ENCODE measurements around the gene KANSL3.
"Not testable (repeated sequence)": the region's sequence is repeated elsewhere in the genome, so short reads cannot be mapped to it uniquely, and the experiment has no call there.

The KANSL3 gene

GRCh38 chr2:96557421-96557820 lies 80.7 kb downstream of the KANSL3 start:
- DNase-seq (ENCODE audit: low read depth in 3 of 3): not testable (repeated sequence)

DNA sequence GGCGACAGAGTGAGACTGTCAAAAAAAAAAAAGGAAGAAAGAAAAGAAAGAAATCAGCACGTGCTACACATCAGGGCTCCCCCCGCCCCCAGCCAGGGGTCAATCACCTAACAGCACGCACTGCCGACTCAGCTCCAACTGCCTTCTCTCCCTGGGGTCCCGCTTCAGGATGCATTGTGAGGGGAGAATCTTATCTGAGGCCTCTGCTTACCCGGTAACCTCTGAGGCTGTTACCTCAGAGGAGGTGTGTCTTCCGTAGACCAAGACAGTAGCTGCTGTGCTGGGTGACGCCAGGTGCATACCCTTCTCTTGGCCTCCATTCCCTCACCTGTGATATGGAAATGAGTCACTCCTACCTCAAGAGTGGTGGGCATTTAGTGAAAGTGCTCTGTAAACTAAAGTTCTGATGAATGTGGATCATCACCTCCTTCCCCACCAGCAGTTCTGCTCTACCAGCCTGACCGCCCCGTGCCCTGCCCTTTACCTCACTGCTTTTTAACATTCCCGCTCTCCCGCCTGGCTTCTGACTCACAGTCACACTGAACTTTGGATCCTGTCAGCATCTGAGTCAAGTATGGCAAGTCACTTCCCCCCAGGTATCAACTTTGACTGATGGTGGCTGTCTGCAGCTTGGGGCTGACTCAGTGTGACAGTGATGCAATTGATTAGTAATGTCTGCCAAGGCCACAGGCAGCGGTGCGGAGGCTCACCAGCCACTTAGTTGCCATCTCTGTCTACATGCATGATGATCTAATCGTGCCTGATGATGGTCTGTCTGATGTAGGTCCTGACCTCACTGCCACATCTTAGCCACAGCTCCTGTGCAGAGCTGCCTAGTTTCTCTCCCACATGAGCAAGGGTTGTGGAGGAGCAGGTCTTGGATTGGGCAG lies 81.4 kb downstream of the KANSL3 start:
- peak in 2 of 3 donors; percentile 42 to 74 for DNase-seq (ENCODE audit: low read depth in 3 of 3)

- no peak for DNase-seq (ENCODE audit: low read depth in 3 of 3)
Observed at GRCh38 chr2:96555146-96555610, 82.9 kb downstream of the KANSL3 start.

DNA sequence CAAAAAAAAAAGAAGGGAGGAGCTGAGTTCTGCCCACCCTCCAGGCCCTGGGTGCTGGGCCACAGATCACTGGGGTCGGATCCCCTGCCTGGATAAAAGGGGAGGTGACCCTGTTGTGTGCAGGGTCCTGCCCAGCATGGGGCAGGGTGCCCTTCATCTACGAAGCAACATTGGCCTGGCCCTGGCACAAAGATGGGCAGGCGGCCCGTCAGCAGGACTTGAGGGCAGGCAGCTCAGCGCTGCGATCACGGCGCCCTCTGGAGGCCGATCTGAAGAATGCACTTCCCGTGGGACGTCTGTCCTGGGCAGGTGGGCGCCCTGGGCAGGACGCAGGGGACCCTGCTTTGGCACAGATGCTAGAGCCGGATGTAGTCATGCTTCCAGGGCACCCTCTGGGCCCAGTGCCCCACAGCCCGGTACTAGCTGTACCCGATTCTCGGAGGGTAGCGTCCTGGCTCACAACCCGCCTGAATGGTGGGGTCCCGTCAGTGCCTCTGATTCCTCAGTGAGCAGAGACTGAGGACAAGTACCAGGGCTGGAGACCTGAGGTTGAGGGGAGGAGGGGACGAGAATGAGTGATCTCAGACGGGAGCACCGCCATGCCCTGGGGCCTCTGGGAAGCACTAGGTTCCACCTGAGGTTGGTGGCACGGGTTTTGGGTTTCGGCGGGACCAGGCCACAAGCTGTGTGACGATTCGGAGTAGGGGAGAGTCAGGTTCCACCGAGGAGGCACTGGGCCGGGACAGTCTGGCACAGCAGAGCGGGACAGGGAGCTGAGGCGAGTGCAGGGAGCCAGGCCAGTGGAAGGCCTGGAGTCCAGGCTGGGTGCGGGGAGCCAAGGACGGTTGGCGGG lies 83.6 kb downstream of the KANSL3 start:
- DNase-seq (ENCODE audit: low read depth in 3 of 3): no peak

- not testable (repeated sequence) for DNase-seq (ENCODE audit: low read depth in 3 of 3)
Observed at GRCh38 chr2:96553957-96554292, 84.2 kb downstream of the KANSL3 start.

DNA sequence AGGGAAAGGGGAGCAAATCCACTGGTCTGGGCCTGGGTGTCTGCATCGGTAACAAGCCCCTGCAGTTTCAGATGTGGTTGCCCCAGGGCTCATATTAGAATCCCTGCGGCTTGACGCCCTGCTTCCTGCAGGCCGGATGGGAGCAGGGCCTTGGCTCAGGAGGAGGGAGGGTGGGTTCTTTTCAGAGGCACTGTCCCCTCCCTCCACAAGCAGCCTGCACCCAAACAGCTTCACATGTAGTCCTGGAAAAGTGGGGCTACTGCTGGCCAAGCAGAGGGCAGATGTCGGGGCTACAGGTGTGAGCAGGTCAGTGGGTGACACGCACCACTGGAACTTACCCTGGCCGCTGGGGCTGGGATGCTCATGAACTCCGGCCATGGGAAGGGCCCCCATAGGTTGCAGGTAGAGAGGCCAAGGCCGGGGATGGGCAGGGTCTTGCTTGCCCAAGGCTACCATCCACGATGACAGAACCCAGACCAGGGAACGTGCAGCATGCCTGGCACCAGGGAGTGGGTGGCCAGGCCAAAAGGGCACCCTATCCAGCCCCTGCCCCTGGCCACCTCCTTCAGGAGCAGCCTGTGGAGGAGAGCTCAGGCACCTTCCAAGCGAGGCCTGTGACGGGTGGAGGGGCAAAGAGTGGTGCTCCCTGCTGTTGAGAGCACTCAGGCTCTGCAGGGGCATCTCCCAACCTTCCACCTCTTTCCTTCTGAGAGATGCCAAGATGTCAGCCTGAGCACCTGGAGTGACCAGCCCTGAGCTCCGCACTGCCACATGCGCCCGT lies 84.7 kb downstream of the KANSL3 start:
- DNase-seq (ENCODE audit: low read depth in 3 of 3): no peak

DNA sequence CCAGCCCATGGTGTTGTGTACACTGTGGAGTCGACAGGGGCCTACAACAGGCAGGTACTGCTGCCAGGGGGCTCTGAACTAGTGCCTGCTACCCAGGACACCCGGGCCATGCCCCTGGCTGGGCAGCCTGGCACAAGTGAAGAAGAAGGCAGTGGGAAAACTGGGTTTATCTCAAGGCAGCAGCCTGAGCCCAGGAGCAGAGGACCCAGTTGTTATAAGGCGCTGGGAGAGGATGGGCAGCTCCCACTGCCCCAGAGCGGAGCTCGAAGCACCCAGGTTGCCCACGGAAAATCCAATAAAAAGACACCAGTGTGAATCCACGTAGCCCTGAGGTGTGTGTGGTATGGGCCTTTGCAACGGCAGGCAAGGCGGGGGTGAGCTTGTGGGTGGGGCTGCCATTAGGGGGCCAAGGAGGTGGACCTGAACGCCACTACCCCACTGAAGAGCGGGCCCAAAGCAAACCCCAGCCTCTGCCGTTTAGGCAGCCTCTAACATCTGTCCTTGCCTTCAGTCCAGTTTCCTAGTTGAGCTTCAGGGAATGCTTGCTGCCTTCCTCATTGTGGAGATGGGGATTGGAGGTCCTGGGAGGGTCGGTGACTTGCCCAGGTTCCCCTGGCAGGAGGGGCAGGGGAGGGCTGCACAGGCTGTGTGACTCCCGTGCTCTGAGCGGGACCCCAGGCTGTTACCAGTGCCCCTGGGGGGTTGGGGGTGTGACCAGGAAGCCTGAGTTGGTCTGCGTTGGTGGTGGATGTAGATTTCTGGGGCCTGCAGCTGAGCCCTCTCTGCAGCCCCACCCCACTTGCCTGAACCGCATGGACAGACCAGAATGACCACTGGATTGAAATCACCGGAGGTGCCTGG lies 85.6 kb downstream of the KANSL3 start:
- no peak for DNase-seq (ENCODE audit: low read depth in 3 of 3)

DNA sequence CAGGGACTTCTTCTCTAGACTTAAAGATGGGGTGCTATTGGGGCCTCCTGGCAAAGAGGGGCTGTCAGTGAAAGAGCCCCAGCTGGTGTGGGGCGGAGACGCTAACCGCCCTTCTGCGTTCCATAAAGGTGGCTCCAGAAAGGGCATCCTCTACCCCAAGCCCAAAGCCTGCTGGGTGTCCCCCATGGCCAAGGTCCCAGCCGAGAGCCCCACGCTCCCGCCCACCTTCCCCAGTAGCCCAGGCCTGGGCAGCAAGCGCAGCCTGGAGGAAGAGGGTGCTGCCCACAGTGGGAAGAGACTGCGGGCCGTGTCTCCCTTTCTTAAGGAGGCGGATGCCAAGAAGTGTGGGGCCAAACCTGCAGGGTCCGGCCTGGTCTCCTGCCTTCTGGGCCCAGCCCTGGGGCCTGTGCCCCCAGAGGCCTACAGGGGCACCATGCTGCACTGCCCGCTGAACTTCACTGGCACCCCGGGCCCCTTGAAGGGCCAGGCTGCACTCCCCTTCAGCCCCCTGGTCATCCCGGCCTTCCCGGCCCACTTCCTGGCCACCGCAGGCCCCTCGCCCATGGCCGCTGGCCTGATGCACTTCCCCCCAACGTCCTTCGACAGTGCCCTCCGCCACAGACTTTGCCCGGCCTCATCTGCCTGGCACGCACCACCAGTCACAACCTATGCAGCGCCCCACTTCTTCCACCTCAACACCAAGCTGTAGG lies 86.4 kb downstream of the KANSL3 start:
- DNase-seq (ENCODE audit: low read depth in 3 of 3): no peak

DNA sequence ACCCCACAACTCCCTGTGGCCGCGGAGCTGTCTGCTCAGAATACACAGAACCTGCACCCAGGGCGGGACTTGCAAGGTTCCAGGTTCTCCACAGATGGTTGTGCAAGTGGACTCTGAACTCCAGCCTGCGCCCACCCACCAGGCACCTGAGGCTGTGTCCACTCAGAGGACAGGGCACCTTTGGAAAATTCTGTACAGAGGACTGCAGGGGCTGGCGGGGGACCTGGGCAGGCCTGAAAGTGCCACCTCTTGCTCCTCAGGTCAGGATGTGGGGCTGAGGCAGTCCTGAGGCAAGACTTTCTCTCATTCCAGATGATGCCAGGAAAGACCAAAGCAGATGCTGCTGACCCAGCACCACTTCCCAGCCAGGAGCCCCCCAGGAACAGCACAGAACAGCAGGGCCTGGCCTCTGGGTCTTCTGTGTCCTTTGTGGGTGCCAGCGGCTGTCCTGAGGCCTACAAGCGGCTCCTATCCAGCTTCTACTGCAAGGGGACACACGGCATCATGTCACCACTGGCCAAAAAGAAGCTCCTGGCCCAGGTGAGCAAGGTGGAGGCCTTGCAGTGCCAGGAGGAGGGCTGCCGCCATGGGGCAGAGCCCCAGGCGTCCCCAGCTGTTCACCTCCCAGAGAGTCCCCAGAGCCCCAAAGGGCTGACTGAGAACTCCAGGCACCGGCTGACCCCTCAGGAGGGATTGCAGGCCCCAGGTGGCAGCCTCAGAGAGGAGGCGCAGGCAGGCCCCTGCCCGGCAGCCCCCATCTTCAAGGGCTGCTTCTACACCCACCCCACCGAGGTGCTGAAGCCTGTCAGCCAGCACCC lies 87.1 kb downstream of the KANSL3 start:
- DNase-seq (ENCODE audit: low read depth in 3 of 3): no peak

DNA sequence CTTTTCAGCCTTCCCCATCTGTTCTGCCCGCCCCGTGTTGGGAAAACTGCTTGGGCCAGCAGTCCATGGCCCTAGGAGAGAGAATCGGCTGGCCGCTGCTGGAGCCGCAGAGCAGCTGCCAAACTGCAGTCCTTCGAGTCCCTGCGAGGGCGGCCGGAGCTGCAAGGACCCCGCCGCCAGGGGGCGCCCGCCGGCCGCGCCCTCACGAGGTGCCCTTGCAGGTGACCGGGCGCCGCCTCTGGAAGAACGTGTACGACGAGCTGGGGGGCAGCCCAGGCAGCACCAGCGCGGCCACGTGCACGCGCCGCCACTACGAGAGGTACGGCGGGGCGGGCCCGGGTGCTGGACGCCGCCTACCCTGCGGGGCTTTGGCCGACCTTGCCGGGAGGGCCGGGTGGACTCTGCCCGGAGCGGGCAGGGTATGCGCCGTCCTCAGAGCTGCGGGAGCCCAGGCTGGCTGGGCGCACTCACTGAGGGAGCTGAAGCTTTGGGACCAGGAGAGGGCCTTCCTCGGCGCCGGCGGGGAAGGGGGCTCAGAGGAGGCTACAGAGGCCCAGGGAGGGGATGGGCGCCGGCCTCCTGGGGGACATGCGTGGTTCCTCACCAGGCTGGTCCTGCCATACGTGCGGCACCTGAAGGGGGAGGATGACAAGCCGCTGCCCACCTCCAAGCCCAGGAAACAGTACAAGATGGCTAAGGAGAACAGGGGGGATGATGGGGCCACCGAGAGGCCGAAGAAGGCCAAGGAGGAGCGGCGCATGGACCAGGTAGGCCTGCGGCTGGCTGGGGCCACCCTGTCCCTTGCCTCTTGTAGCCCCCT lies 87.9 kb downstream of the KANSL3 start:
- no peak for DNase-seq (ENCODE audit: low read depth in 3 of 3)

GRCh38 chr2:96549466-96549785 lies 88.7 kb downstream of the KANSL3 start:
- no peak for DNase-seq (ENCODE audit: low read depth in 3 of 3)

DNA sequence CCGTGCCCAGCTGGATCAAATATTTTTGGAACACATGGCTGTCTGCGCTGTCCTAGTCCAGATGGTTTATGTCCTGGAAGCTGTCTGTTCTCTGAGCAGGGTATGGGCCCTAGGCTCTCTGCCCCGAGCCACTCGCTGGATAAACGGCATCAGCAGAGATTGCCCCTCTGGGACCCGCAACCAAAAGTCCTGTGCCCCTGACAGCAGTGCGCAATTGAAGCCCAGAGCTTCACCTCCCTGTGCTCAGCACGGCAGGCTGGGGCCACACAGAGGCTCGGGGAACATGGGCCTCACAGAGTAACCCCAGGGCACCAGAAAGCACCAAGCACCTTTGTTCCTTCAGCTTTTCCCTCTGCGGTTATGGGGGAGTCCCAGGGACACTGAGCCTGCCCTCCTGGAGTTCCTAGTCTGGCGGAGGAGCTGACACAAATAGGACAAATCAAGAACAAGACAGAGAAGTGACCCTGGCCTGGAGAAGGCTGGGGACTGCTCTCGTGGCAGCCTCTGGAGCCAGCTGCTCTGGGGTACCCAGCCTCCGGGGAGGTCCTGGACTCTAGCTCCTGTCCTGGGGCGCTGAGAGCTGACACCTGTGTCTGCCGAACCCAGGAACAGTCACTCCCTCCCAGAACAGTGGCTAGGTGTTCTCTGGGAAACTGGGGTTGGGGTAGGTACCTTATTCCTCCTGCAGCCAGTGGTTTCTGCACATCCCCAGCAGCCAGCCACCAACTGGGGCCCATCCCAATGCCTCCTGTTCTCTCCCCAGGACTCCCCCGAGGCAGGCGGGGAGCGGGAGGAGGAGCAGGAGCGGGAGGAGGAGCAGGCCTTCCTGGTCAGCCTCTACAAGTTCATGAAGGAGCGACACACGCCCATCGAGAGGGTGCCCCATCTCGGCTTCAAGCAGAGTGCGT lies 89.3 kb downstream of the KANSL3 start:
- DNase-seq (ENCODE audit: low read depth in 3 of 3): no peak

GRCh38 chr2:96547731-96548171 lies 90.4 kb downstream of the KANSL3 start:
- DNase-seq (ENCODE audit: low read depth in 3 of 3): no peak

DNA sequence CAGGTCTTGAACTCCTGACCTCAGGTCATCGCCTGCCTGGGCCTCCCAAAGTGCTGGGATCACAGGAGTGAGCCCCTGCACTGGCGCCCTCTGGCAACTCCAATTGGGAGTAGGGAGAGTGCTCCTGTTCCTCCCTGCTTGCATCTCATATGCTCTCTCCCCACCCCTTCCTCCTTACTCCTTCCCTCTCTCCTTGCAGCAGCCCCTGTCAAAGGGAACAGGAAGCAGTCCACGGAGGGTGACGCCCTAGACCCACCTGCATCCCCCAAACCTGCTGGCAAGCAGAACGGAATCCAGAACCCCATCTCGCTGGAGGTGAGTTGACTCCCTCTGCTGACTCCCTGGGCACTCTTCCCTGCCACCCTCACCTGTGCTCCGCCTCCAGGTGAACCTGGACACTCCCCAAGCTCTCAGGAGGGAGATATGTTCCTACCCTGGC lies 90.9 kb downstream of the KANSL3 start:
- no peak for DNase-seq (ENCODE audit: low read depth in 3 of 3)

DNA sequence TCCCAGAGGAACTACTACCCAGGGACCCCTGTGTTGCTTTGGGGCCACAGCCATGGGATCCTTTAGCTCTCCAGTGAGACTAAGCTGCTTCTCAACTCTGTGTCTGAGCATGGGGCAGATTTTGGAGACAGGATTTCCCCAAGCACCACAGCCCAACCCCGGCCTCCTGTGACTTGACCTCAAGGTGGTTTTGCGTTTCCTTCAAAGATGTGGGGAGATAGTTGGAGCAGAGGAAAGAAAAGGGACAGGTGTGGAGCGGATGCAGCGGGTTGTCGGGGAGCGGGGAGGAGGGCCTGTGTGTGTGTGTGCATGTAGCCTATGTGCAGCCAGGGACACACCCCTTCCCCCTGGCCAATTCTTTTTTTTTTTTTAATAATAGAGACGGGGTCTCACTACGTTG lies 91.3 kb downstream of the KANSL3 start:
- DNase-seq (ENCODE audit: low read depth in 3 of 3): no peak

GRCh38 chr2:96546321-96546720 lies 91.8 kb downstream of the KANSL3 start:
- DNase-seq (ENCODE audit: low read depth in 3 of 3): no peak

Data from stimulated activated CD4-positive, alpha-beta T cell treated with anti-CD3 and anti-CD28 coated beads, TNF-alpha, amount 100 ng/mL, for 48 hours (primary cell).